Heart left ventricle (tissue), 13 donors: ENCODE data around the gene VAMP2.

ENCODE experiments used
- POLR2A ChIP-seq, 2 donors: fragments of 450-650 bp; IDR thresholded peaks; one replicate each; pipeline ENCODE4 v1.6.1; 2017; ENCODE audit warnings: antibody characterized with exemption in 2 of 2, mild to moderate bottlenecking in 2 of 2, moderate library complexity in 2 of 2
- TF ChIP-seq, protein P1 (sequence below), 12 donors: fragments of 200-600 bp; sonication (generic) in 4 of 12; IDR thresholded peaks; one replicate each; pipeline versions ENCODE4 v1.5.0 to v1.8.0; 2018 to 2022; ENCODE audit warnings: antibody characterized with exemption in 12 of 12, mild to moderate bottlenecking in 5 of 12
- donor health status: ischemic (EF 13 %, LVEDD 7.1; RV severe dilation, severe dysfunction).
- donor health status: DM: no; HTN: yes; CAD: no.
- donor health status: DM: no; HTN: no; CAD: no.
- donor health status: ischemic (EF 25% LVEDD 6.9; RV normal size, moderate dysfunction).
- donor health status: ischemic (EF 25% LVEDD 5.7; RV mildly dilated, moderate dysfunction).
- donor health status: ischemic (EF 35%, LVEDD 5.7; RV mildly dilated, moderate dysfunction).
- donor health status: nonischemic (EF 11% LVEDD 7.7; RV severe dilation, severe dysfunction).
- donor health status: DM: yes; HTN: yes; CAD: no.
- donor health status: PGD.
- donor health status: ischemic (EF 29% LVEDD 5.4; RV normal size, mild dysfunction).
- donor health status: nonischemic (EF 23%, LVEDD 6.1; RV moderate dilation, normal function).

GRCh38 chr17:8160224-8160577 lies 2.5 kb downstream of the VAMP2 start:
- TF ChIP-seq, protein P1, sequence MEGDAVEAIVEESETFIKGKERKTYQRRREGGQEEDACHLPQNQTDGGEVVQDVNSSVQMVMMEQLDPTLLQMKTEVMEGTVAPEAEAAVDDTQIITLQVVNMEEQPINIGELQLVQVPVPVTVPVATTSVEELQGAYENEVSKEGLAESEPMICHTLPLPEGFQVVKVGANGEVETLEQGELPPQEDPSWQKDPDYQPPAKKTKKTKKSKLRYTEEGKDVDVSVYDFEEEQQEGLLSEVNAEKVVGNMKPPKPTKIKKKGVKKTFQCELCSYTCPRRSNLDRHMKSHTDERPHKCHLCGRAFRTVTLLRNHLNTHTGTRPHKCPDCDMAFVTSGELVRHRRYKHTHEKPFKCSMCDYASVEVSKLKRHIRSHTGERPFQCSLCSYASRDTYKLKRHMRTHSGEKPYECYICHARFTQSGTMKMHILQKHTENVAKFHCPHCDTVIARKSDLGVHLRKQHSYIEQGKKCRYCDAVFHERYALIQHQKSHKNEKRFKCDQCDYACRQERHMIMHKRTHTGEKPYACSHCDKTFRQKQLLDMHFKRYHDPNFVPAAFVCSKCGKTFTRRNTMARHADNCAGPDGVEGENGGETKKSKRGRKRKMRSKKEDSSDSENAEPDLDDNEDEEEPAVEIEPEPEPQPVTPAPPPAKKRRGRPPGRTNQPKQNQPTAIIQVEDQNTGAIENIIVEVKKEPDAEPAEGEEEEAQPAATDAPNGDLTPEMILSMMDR (IDR thresholded peaks at IDR 0.05), result no peak
- TF ChIP-seq POLR2A (IDR thresholded peaks at IDR 0.05), result no peak
